HEK293 (cell line): Measurements from ENCODE around the gene ZNF416.

ENCODE experiments used
- ATF2 ChIP-seq: fragments of 450-650 bp; formaldehyde crosslinking; IDR thresholded peaks from 2 replicates; pipeline ENCODE4 v1.5.1; 2016; ENCODE audit warnings: missing biosample characterization, missing genetic modification characterization, low read depth
- CTCF ChIP-seq: fragments of 450-650 bp; formaldehyde crosslinking; IDR thresholded peaks from 2 replicates; pipeline ENCODE4 v1.5.1; 2016; ENCODE audit warnings: missing biosample characterization, missing genetic modification characterization
- GFI1B ChIP-seq: fragments of 450-650 bp; formaldehyde crosslinking; IDR thresholded peaks from 2 replicates; pipeline ENCODE4 v1.5.1; 2016; ENCODE audit warnings: missing biosample characterization, missing genetic modification characterization
- HOXC10 ChIP-seq: sonication (generic); formaldehyde crosslinking; IDR thresholded peaks from 2 replicates; pipeline ENCODE4 v1.8.1; 2023; ENCODE audit warnings: mild to moderate bottlenecking, missing genetic modification reagents
- IKZF3 ChIP-seq: fragments of 450-650 bp; IDR thresholded peaks from 2 replicates; pipeline ENCODE4 v1.5.0; 2018; ENCODE audit warnings: missing biosample characterization, mild to moderate bottlenecking, missing genetic modification characterization, moderate library complexity
- KLF1 ChIP-seq: fragments of 450-650 bp; formaldehyde crosslinking; IDR thresholded peaks from 2 replicates; pipeline ENCODE4 v1.5.1; 2016; ENCODE audit warnings: missing biosample characterization, missing genetic modification characterization
- KLF10 ChIP-seq: fragments of 450-650 bp; IDR thresholded peaks from 2 replicates; pipeline ENCODE4 v1.5.1; 2018; ENCODE audit warnings: missing biosample characterization, mild to moderate bottlenecking, missing genetic modification characterization
- SCRT1 ChIP-seq: fragments of 450-650 bp; formaldehyde crosslinking; IDR thresholded peaks from 2 replicates; pipeline ENCODE4 v1.5.1; 2016; ENCODE audit warnings: missing biosample characterization, missing genetic modification characterization, borderline replicate concordance
- SP7 ChIP-seq: fragments of 450-650 bp; formaldehyde crosslinking; IDR thresholded peaks from 2 replicates; pipeline ENCODE4 v1.5.1; 2016; ENCODE audit warnings: missing biosample characterization, missing genetic modification characterization
- ZBTB26 ChIP-seq: fragments of 450-650 bp; formaldehyde crosslinking; optimal IDR thresholded peaks from 2 replicates; pipeline ENCODE3; 2016; ENCODE audit warnings: missing biosample characterization, mild to moderate bottlenecking, missing genetic modification characterization
- ZNF112 ChIP-seq: fragments of 450-650 bp; formaldehyde crosslinking; IDR thresholded peaks from 2 replicates; pipeline ENCODE4 v1.5.0; 2017; ENCODE audit warnings: missing biosample characterization, missing genetic modification characterization
- ZNF148 ChIP-seq: fragments of 450-650 bp; formaldehyde crosslinking; IDR thresholded peaks from 2 replicates; pipeline ENCODE4 v1.5.0; 2017; ENCODE audit warnings: missing biosample characterization, missing genetic modification characterization, borderline replicate concordance
- ZNF19 ChIP-seq: fragments of 450-650 bp; formaldehyde crosslinking; IDR thresholded peaks from 2 replicates; pipeline ENCODE4; 2016; ENCODE audit warnings: missing biosample characterization, missing genetic modification characterization, low read depth
- ZNF211 ChIP-seq: fragments of 450-650 bp; formaldehyde crosslinking; IDR thresholded peaks from 2 replicates; pipeline ENCODE4 v1.5.1; 2016; ENCODE audit warnings: low read depth, missing biosample characterization, missing genetic modification characterization
- ZNF23 ChIP-seq: fragments of 450-650 bp; formaldehyde crosslinking; IDR thresholded peaks from 2 replicates; pipeline ENCODE4 v1.5.1; 2016; ENCODE audit warnings: missing biosample characterization, missing genetic modification characterization, borderline replicate concordance
- ZNF26 ChIP-seq: fragments of 450-650 bp; formaldehyde crosslinking; IDR thresholded peaks from 2 replicates; pipeline ENCODE4 v1.5.1; 2016; ENCODE audit warnings: missing biosample characterization, missing genetic modification characterization
- ZNF280C ChIP-seq: fragments of 450-650 bp; formaldehyde crosslinking; IDR thresholded peaks from 2 replicates; pipeline ENCODE4 v1.5.1; 2016; ENCODE audit warnings: missing biosample characterization, missing genetic modification characterization
- ZNF324 ChIP-seq: fragments of 450-650 bp; formaldehyde crosslinking; IDR thresholded peaks from 2 replicates; pipeline ENCODE4 v1.5.1; 2016; ENCODE audit warnings: missing biosample characterization, missing genetic modification characterization
- ZNF433 ChIP-seq: fragments of 450-650 bp; formaldehyde crosslinking; IDR thresholded peaks from 2 replicates; pipeline ENCODE4 v1.5.1; 2016; ENCODE audit warnings: missing biosample characterization, missing genetic modification characterization, low read depth
- ZNF473 ChIP-seq: fragments of 450-650 bp; formaldehyde crosslinking; IDR thresholded peaks from 2 replicates; pipeline ENCODE4 v1.5.1; 2017; ENCODE audit warnings: missing biosample characterization, missing genetic modification characterization
- ZNF558 ChIP-seq: fragments of 450-650 bp; formaldehyde crosslinking; IDR thresholded peaks from 2 replicates; pipeline ENCODE4 v1.5.1; 2016; ENCODE audit warnings: missing biosample characterization, missing genetic modification characterization
- ZNF571 ChIP-seq: fragments of 450-650 bp; formaldehyde crosslinking; IDR thresholded peaks from 2 replicates; pipeline ENCODE4 v1.5.0; 2017; ENCODE audit warnings: missing biosample characterization, missing genetic modification characterization
- ZNF596 ChIP-seq: fragments of 450-650 bp; IDR thresholded peaks from 2 replicates; pipeline ENCODE4 v1.5.0; 2018; ENCODE audit warnings: missing biosample characterization, mild to moderate bottlenecking, missing genetic modification characterization, moderate library complexity
- ZNF624 ChIP-seq: fragments of 450-650 bp; formaldehyde crosslinking; IDR thresholded peaks from 2 replicates; pipeline ENCODE4 v1.5.1; 2017; ENCODE audit warnings: missing biosample characterization, missing genetic modification characterization
- ZNF626 ChIP-seq: fragments of 450-650 bp; sonication (Bioruptor Pico); formaldehyde crosslinking; IDR thresholded peaks from 2 replicates; pipeline ENCODE4 v1.5.1; 2018; ENCODE audit warnings: missing biosample characterization, missing genetic modification characterization, inconsistent platforms
- ZNF629 ChIP-seq: fragments of 450-650 bp; formaldehyde crosslinking; IDR thresholded peaks from 2 replicates; pipeline ENCODE4 v1.5.1; 2017; ENCODE audit warnings: missing biosample characterization, missing genetic modification characterization
- ZNF785 ChIP-seq: fragments of 450-650 bp; formaldehyde crosslinking; IDR thresholded peaks from 2 replicates; pipeline ENCODE4 v1.5.1; 2016; ENCODE audit warnings: missing biosample characterization, missing genetic modification characterization
- ZSCAN18 ChIP-seq: fragments of 450-650 bp; formaldehyde crosslinking; IDR thresholded peaks from 2 replicates; pipeline ENCODE4 v1.5.1; 2016; ENCODE audit warnings: missing biosample characterization, missing genetic modification characterization

The ZNF416 gene

GRCh38 chr19:57599761-57600383 lies 21.2 kb upstream of the ZNF416 start, which contains the start of gene ZNF530 (continued):
- TF ChIP-seq CTCF (tag by site-specific recombination): no peak; the same call in none of the 2 replicates
- no peak for TF ChIP-seq IKZF3
- peak; percentile 72 for TF ChIP-seq HOXC10 (CRISPR knock-in tag)
- TF ChIP-seq SP7: peak; percentile 65
- no peak for TF ChIP-seq ZNF148 (tag by site-specific recombination)
- peak; percentile 63; the same call in 1 of the 2 replicates for TF ChIP-seq ZNF112 (tag by site-specific recombination)
- peak; percentile 48 for TF ChIP-seq ZBTB26 (tag by site-specific recombination)
- no peak for TF ChIP-seq GFI1B (tag by site-specific recombination)
- TF ChIP-seq ZNF624 (tag by site-specific recombination): no peak
- no peak for TF ChIP-seq ZNF433 (tag by site-specific recombination)
- TF ChIP-seq KLF10 (tag by site-specific recombination): 0 out of 2 replicates have a peak, but pooled peaks have one; percentile 50
- no peak for TF ChIP-seq ZNF324 (tag by site-specific recombination)
- no peak for TF ChIP-seq ZNF473 (tag by site-specific recombination)
- TF ChIP-seq ATF2 (tag by site-specific recombination): no peak
- TF ChIP-seq ZNF596: no peak
- no peak for TF ChIP-seq ZNF571 (tag by site-specific recombination)
- no peak for TF ChIP-seq ZNF23 (tag by site-specific recombination)
- peak; percentile 60; the same call in 1 of the 2 replicates for TF ChIP-seq SCRT1 (tag by site-specific recombination)
- no peak for TF ChIP-seq KLF1 (tag by site-specific recombination)
- TF ChIP-seq ZNF280C: no peak
- peak; percentile 60 for TF ChIP-seq ZNF629 (tag by site-specific recombination)
- TF ChIP-seq ZNF785: no peak
- TF ChIP-seq ZNF211: no peak
- TF ChIP-seq ZNF626: no peak; the same call in 1 of the 2 replicates
- TF ChIP-seq ZSCAN18: no peak
- TF ChIP-seq ZNF558 (tag by site-specific recombination): no peak
- TF ChIP-seq ZNF26 (tag by site-specific recombination): no peak
- TF ChIP-seq ZNF19: no peak
